ENCODE results near the gene TMEM116. TPM values are rescaled to one million over a fixed set of nuclear protein-coding genes. Genes with fewer than 3 reads are reported as not detected.
"Not testable (repeated sequence)": the region's sequence is repeated elsewhere in the genome, so short reads cannot be mapped to it uniquely, and the experiment has no call there.

Gene TMEM116
- 9.1 TPM for total RNA-seq

- DNase-seq (ENCODE audit: low spot score): peak; percentile 100
- peak; percentile 84 for ATAC-seq
Measured at GRCh38 chr12:112012775-112013600, at the start of gene TMEM116, which contains the start of gene ERP29. Gene TMEM116, minus strand, starts transcription at chr12:112013165. Its CDS starts 7,895 bp downstream, at chr12:112005270. Gene ERP29, plus strand, starts transcription at chr12:112013426. Its CDS starts 40 bp downstream, at chr12:112013466.

- ATAC-seq (peak; percentile 79), DNase-seq (ENCODE audit: low spot score) (no peak)
Measured at GRCh38 chr12:112061137-112061536, 48.2 kb upstream of the TMEM116 start.

- DNase-seq (ENCODE audit: low spot score) (no peak), ATAC-seq (no peak)
Measured at GRCh38 chr12:112049351-112049750, 36.4 kb upstream of the TMEM116 start.

GRCh38 chr12:112046003-112046402 lies 33.0 kb upstream of the TMEM116 start:
- no peak for DNase-seq (ENCODE audit: low spot score)
- no peak for ATAC-seq

- not testable (repeated sequence) for ATAC-seq; DNase-seq (ENCODE audit: low spot score)
Measured at GRCh38 chr12:112036614-112037013, 23.6 kb upstream of the TMEM116 start.

GRCh38 chr12:112035219-112035785 lies 22.3 kb upstream of the TMEM116 start:
- ATAC-seq: no peak

GRCh38 chr12:112032292-112032691 lies 19.3 kb upstream of the TMEM116 start:
- DNase-seq (ENCODE audit: low spot score) (no peak), ATAC-seq (no peak)

More at GRCh38 chr12:112035219-112035785, 22.3 kb upstream of the TMEM116 start:
- no peak for DNase-seq (ENCODE audit: low spot score)

GRCh38 chr12:112031472-112031871 lies 18.5 kb upstream of the TMEM116 start:
- peak; percentile 26 for ATAC-seq
- DNase-seq (ENCODE audit: low spot score): no peak

- no peak for ATAC-seq
- no peak for DNase-seq (ENCODE audit: low spot score)
Measured at GRCh38 chr12:112029301-112029700, 16.3 kb upstream of the TMEM116 start.

- no peak for ATAC-seq
- no peak for DNase-seq (ENCODE audit: low spot score)
Measured at GRCh38 chr12:112025808-112026375, 12.9 kb upstream of the TMEM116 start.

- DNase-seq (ENCODE audit: low spot score): no peak
Measured at GRCh38 chr12:112023759-112024396, 10.9 kb upstream of the TMEM116 start.

GRCh38 chr12:112022241-112023016 lies 9.5 kb upstream of the TMEM116 start:
- ATAC-seq (peak; percentile 6), DNase-seq (ENCODE audit: low spot score) (no peak)

More at GRCh38 chr12:112023759-112024396, 10.9 kb upstream of the TMEM116 start:
- ATAC-seq: peak; percentile 86

- no peak for DNase-seq (ENCODE audit: low spot score)
- ATAC-seq: no peak
Measured at GRCh38 chr12:112020947-112021457, 8.0 kb upstream of the TMEM116 start.

GRCh38 chr12:112018571-112019237 lies 5.7 kb upstream of the TMEM116 start:
- no peak for DNase-seq (ENCODE audit: low spot score)
- ATAC-seq: no peak

GRCh38 chr12:112017041-112017440 lies 4.1 kb upstream of the TMEM116 start:
- no peak for DNase-seq (ENCODE audit: low spot score)
- no peak for ATAC-seq

GRCh38 chr12:112015938-112016337 lies 3.0 kb upstream of the TMEM116 start:
- DNase-seq (ENCODE audit: low spot score) (no peak), ATAC-seq (no peak)

- DNase-seq (ENCODE audit: low spot score) (peak; percentile 80), ATAC-seq (peak; percentile 66)
Measured at GRCh38 chr12:112013601-112014402, 837 bp upstream of the TMEM116 start.

- ATAC-seq (no peak), DNase-seq (ENCODE audit: low spot score) (no peak)
Measured at GRCh38 chr12:112011685-112012084, 1.3 kb downstream of the TMEM116 start.
